KMS-11 (cell line): ENCODE data around the gene ANK3.

Experiments used
- H2AFZ ChIP-seq: fragments of 200-600 bp; sonication (generic); 2 replicates; pipeline ENCODE4 v1.6.1; 2016; ENCODE audit warnings: antibody characterized with exemption, mixed run types, low read depth
- H3K27ac ChIP-seq: fragments of 200-600 bp; sonication (generic); 2 replicates; pipeline ENCODE4 v1.6.1; 2016; ENCODE audit warnings: mild to moderate bottlenecking, mixed run types
- H3K27me3 ChIP-seq: fragments of 200-600 bp; sonication (generic); 2 replicates; pipeline ENCODE4 v1.6.1; 2017; ENCODE audit warnings: mild to moderate bottlenecking, low read depth, mixed run types, moderate library complexity; ENCODE audit not compliant: insufficient read depth
- H3K36me3 ChIP-seq: fragments of 200-600 bp; sonication (generic); 2 replicates; pipeline ENCODE4 v1.6.1; 2017; ENCODE audit warnings: mild to moderate bottlenecking, mixed run types; ENCODE audit not compliant: insufficient read depth
- H3K4me1 ChIP-seq: fragments of 200-600 bp; sonication (generic); 2 replicates; pipeline ENCODE4 v1.6.1; 2016; ENCODE audit warnings: mild to moderate bottlenecking, low read depth, mixed run types; ENCODE audit not compliant: poor library complexity, severe bottlenecking
- H3K4me2 ChIP-seq: fragments of 200-600 bp; sonication (generic); 2 replicates; pipeline ENCODE4 v1.7.0; 2016; ENCODE audit warnings: mild to moderate bottlenecking, mixed run types
- H3K4me3 ChIP-seq: fragments of 200-600 bp; sonication (generic); IDR thresholded peaks from 2 replicates; pipeline ENCODE4 v1.6.1; 2017; ENCODE audit warnings: low read depth, low read length, mixed read lengths; ENCODE audit not compliant: insufficient read depth
- H3K79me2 ChIP-seq: fragments of 200-600 bp; sonication (generic); 2 replicates; pipeline ENCODE4 v1.6.1; 2016; ENCODE audit warnings: low read depth, mixed run types; ENCODE audit not compliant: insufficient read depth
- H3K9ac ChIP-seq: fragments of 200-600 bp; sonication (generic); 2 replicates; pipeline ENCODE4 v1.6.1; 2016; ENCODE audit warnings: mild to moderate bottlenecking, mixed run types
- H4K20me1 ChIP-seq: fragments of 200-600 bp; sonication (generic); 2 replicates; pipeline ENCODE4 v1.6.1; 2016; ENCODE audit warnings: mild to moderate bottlenecking, mixed run types; ENCODE audit not compliant: insufficient read depth
- TF ChIP-seq, protein P1 (sequence below): fragments of 200-600 bp; sonication (generic); conservative IDR thresholded peaks from 2 replicates; pipeline ENCODE4 v1.6.1; 2017; ENCODE audit warnings: low read depth, mild to moderate bottlenecking, antibody characterized with exemption, low read length, moderate library complexity, mixed read lengths

ANK3 gene

DNA sequence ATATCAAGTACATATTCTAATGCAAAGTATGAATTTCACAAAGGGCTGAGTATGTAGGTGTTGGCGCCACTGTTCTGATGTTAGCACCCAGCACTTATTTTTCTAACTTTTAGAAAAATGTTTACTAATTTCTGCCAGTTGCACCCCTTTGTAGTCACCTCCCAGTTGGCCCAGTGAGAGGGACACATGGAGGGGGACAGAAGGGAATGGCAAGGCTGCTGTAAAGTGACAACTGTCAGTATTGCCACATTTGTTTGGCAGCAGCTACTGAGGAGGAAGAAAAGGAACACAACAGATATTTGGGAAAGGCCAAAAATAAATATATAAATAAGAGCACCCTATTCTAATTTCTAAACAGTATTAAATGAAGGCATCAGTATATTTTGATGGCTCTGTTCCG lies 57.3 kb downstream of the ANK3 start:
- Histone ChIP-seq H3K4me2 (no peak overlapping the region), H3K27ac (no peak overlapping the region), H3K36me3 (0 out of 2 replicates have a peak, but pooled peaks cover 3% of the 10 kb centered on the region), H3K4me3 (no peak overlapping the region), H3K9ac (no peak overlapping the region), H3K4me1 (peaks cover 3% of the 10 kb centered on the region), H2AFZ (no peak overlapping the region), H4K20me1 (peaks cover 56% of the 10 kb centered on the region), H3K27me3 (no peaks in the 10 kb centered on the region), H3K79me2 (peaks cover 100% of the 10 kb centered on the region)
- TF ChIP-seq, protein P1, sequence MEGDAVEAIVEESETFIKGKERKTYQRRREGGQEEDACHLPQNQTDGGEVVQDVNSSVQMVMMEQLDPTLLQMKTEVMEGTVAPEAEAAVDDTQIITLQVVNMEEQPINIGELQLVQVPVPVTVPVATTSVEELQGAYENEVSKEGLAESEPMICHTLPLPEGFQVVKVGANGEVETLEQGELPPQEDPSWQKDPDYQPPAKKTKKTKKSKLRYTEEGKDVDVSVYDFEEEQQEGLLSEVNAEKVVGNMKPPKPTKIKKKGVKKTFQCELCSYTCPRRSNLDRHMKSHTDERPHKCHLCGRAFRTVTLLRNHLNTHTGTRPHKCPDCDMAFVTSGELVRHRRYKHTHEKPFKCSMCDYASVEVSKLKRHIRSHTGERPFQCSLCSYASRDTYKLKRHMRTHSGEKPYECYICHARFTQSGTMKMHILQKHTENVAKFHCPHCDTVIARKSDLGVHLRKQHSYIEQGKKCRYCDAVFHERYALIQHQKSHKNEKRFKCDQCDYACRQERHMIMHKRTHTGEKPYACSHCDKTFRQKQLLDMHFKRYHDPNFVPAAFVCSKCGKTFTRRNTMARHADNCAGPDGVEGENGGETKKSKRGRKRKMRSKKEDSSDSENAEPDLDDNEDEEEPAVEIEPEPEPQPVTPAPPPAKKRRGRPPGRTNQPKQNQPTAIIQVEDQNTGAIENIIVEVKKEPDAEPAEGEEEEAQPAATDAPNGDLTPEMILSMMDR: no peak

- Histone ChIP-seq H3K4me1 (peaks cover 3% of the 10 kb centered on the region), H2AFZ (no peak overlapping the region), H4K20me1 (peaks cover 55% of the 10 kb centered on the region), H3K79me2 (peaks cover 100% of the 10 kb centered on the region), H3K27ac (no peak overlapping the region), H3K9ac (no peak overlapping the region), H3K27me3 (no peaks in the 10 kb centered on the region), H3K4me2 (no peak overlapping the region), H3K4me3 (no peak overlapping the region), H3K36me3 (0 out of 2 replicates have a peak, but pooled peaks cover 3% of the 10 kb centered on the region)
- TF ChIP-seq, protein P1: no peak
These were observed 57.8 kb downstream of the ANK3 start for GRCh38 chr10:60331886-60332285.

GRCh38 chr10:60323162-60323561 lies 66.5 kb downstream of the ANK3 start:
- TF ChIP-seq, protein P1: no peak
- Histone ChIP-seq H3K27me3 (no peaks in the 10 kb centered on the region), H3K4me2 (no peak overlapping the region), H2AFZ (no peak overlapping the region), H3K27ac (no peak overlapping the region), H3K4me1 (peaks cover 4% of the 10 kb centered on the region), H3K4me3 (no peak overlapping the region), H4K20me1 (peaks cover 68% of the 10 kb centered on the region), H3K36me3 (peaks cover 3% of the 10 kb centered on the region), H3K79me2 (peaks cover 93% of the 10 kb centered on the region), H3K9ac (no peak overlapping the region)

- no peak overlapping the region for H3K4me2 ChIP-seq
- H3K27me3 ChIP-seq: no peaks in the 10 kb centered on the region
- peaks cover 5% of the 10 kb centered on the region for H3K36me3 ChIP-seq
- no peak overlapping the region for H3K27ac ChIP-seq
- H3K4me3 ChIP-seq: no peak overlapping the region
- H2AFZ ChIP-seq: no peak overlapping the region
- H4K20me1 ChIP-seq: peaks cover 78% of the 10 kb centered on the region
- H3K79me2 ChIP-seq: peaks cover 94% of the 10 kb centered on the region
- no peak overlapping the region for H3K9ac ChIP-seq
- H3K4me1 ChIP-seq: peaks cover 4% of the 10 kb centered on the region
- TF ChIP-seq, protein P1: no peak
These were observed 69.0 kb downstream of the ANK3 start for GRCh38 chr10:60320666-60321065.
